Left hindlimb (tissue), 1 donor: Measurements from ENCODE around the gene P2RY6.

Experiments used
- DNase-seq: peaks from one replicate; pipeline ENCODE4 v3.0.0-alpha.2; 2018

The P2RY6 gene

DNA sequence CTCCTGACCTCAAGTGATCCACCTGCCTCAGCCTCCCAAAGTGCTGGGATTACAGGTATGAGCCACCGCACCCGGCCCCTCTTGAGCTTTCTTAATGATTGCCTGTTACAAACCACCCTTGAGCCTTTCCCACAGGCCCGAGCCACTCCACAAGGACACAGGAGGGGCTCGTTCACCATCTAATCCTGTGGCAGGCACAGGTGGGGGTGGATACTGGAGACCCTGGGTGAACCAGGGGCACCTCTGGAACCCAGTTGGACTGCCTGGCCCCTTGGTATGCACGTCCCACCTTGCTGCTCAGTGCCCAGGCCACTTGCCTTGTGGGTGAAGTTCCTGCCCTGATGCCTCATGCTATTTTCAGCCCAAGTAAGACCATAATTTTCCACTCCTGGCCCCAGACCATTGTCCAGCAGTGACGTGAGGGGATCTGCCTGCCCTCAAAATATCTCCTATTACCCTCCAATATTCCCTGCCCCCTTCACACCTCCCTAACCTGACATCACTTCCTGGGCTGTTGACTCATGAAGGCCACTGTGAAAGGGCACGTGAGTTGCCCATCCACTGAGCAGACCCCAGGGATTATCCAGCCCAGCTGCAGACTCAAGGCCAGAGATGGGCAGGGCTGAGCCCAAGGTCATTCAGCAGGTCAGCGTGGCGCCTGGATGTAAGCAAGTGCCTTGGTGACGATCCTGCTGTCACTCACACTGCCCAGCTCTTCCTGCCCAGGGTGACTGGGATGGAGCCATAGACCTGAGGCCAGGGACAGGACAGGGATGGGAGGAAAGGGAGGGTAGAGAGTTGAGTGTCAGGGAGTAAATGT, 34.5 kb upstream of the P2RY6 start:
- peak; percentile 37 for DNase-seq

DNA sequence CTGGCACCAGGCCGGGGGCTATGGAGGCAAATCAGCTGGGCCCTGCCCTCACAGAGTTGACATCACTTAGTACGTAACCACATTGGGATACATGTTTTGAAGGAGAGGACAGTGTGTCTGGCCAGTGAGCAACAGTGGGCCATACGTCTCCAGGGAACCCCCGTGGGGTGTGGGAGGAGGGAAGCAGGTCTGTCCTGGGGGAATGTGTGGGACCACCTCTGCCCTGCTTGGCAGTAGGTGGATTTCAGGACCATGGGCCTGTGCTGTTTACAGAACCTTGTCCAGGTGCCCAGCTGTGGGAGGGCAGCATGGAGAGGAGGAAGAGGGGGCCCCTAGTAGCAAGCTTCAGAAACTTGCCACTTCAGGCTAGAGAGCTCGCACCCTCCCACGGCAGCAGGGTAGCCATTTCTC, 33.0 kb upstream of the P2RY6 start:
- peak; percentile 21 for DNase-seq

DNA sequence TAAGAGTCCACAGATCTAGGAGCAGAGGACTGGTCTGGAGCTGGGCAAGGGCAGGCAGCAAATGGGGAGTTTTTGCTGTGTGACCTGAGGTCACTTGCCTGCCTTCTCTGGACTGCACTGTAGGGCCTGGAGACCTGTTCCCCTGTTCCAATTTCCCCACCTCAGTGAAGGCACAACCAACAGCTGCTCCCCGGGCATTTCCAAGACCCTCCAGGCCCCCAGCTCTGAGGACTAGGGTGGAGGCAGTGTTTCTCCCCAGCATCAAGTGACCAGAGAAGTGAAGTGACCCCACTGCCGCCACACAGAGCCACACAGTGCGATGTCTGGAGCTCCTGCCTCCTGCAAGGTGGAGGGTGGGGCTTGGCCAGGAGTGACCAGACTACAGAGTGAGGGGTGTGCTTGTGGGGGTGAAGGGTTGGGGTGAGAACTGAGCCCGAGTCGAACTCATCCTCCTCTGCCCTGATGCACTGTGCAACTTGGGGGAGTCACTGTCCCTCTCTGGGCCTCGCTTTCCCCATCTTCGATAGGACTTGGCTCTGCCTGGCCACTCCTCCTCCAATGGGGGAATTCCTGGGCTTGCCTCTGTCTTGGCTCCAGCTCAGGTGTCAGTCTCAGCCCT, 32.5 kb upstream of the P2RY6 start:
- peak; percentile 14 for DNase-seq

DNA sequence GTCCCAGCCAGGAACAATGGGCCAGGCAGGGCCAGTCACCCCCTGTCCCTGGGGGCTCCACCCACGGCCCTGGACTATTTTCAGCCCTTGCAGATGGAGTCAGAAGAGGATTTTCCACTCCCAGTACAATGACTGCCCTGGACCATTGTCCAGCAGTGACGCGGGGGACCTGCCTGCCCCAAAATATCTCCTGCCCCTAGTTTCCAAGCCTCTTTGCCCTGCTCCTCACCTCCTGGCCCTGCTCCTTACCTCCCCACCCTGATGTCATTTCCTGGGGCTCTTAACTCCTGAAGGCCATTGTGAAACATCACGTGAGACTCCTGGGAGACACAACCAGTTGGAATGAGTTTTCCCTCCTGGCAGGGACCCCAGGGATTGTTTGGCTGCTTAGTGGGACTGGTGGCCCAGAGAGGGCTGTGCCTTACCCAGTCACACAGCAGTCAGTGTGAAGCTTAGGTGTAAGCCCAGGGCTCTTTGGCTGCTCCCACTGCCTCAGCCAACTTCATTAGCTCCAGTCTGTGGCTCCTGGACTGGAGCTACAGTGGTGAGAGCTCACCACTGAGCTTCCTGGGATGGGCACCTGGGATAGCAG, 31.9 kb upstream of the P2RY6 start:
- DNase-seq, result peak; percentile 18

DNA sequence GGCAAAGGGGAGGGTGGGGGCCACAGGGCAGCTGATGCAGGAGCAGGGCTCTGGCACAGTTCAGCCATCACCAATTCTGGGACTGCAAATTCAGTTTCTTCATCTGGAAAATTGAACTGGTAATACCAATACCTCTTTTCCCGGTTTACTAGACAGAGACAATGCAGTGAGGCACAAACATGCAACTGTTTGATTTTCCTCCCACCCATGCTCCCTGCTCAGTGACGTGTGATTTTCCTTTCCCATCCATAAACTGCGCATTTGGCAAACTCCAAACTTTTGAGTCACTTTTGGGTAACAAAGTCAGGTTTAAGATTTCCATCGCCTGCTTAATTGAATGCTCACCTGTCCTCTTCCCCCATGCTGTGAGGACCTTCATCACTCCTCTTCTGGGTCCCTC, 30.8 kb upstream of the P2RY6 start:
- DNase-seq, result no peak

DNA sequence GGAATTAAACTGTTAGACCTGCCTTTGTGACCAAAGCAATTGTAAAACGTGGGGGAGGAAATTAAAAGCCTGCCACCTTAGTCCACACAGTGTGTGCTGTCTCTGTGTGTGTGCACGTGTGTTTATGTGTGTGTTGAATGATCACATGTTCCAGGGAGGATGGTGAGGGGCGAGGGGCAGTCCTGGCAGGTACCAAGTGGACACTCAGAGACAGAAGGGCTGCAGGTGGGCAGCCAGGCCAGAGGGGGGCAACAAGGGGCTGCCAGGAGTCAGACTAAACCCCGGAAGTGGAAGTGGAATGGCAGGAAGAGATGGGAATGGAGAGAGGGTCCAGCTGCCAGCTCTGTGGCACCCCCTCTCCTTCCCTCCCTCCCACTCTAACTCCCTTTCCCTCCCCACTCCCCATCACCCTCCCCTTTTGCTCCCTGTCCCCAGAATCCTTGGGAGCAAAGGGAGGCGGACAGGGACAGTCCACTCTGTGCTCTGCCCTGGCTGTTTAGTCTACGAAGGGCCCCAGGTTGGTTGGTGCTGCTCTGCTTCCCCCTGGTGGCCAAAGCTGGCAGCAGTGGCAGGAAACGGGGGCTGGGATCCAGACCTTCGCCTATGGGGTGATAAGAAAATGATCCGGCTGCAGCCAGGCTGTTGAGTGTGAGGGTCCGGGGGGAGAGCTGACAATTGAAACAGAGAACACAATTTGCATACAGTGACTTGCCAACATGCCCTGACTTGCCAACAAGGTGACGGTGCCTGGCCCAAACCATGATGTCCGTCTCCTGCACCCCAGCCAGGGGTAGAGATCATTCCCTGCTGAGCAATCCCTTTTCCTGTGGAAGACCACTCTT, 29.7 kb upstream of the P2RY6 start:
- peak; percentile 79 for DNase-seq

DNA sequence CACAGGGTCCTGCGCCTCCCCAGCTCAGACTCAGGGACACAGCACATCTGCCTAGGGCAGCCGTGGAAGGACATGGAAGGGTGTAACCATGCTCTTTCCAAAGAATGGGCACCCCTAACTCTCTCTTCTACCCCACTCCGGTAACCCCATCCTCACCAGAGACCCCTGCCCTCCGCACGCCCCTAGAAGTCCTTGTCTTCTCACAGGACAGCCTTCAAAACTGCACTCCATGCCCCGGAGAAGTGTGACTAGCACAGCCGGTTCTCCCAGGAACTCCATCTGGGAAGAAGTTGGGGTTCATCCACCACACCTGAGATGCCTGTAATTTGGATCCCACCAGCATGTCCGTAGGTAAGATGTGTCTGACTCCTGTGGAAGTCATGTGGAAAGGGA, 29.0 kb upstream of the P2RY6 start:
- DNase-seq, result no peak

DNA sequence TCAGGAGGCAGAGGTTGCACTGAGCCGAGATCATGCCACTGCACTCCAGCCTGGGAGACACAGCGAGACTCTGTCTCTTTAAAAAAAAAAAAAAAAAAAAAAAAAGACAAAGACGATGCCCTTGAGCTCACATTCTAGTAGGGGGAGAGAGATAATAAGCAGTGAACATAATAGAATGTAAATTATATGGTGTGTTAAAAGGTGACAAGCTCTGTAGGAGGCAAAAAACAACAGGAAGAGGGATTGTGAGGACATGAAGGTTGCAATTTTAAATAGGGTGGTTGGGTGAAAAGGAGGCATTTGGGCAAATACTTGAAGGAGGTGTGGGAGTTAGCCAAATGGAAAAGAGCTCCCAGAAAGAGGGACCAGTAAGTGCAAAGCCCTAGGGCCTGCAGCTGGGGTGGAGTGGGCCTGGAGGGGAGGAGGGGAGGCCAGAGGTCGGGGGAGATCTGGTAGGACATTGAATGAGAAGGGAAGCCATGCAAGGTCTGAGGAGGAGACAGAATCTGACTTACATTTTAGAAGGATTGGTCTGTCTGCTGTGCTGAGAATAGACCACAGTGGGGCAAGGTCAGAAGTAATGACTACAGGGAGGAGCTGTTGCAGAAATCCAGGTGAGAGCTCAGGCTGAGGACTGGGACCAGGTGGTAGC, 27.4 kb upstream of the P2RY6 start:
- DNase-seq, result no peak

DNA sequence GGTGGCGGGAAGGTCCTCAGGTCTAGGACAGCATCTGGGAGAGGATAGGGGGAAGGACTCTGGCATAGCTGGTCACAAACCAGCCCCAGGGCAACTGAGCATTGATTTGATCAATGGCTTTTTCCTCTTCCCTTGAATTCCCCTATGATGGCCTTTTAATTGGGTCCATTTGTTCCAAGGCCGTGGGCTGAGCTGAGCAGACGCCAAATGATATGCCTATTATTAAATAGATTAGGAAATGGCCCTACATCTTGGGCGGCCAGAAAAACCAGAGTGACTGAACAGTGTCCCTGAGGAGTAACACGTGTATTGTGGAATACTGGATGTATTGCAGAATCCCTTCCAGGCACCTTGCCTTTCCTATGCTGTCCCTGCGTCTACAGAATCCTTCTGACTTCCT, 26.7 kb upstream of the P2RY6 start:
- DNase-seq, result peak; percentile 4

DNA sequence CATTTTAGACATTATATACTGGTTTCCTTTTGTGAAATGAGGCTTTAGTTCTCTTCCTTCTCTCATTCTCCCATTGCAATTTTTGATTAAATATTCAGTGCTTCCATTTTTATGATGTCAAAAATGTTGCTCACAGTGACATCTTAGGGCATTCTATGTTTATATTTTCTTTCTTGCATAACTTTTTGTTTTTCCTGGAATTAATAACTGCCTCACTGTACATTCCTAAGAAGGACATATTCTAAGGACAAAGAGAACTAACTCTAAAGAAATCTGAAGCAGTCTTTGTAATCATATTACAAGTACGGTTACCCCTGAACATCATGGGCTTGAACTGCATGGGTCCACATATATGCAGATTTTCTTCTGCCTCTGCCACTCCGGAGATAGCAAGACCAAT, 25.8 kb upstream of the P2RY6 start:
- DNase-seq, result no peak

DNA sequence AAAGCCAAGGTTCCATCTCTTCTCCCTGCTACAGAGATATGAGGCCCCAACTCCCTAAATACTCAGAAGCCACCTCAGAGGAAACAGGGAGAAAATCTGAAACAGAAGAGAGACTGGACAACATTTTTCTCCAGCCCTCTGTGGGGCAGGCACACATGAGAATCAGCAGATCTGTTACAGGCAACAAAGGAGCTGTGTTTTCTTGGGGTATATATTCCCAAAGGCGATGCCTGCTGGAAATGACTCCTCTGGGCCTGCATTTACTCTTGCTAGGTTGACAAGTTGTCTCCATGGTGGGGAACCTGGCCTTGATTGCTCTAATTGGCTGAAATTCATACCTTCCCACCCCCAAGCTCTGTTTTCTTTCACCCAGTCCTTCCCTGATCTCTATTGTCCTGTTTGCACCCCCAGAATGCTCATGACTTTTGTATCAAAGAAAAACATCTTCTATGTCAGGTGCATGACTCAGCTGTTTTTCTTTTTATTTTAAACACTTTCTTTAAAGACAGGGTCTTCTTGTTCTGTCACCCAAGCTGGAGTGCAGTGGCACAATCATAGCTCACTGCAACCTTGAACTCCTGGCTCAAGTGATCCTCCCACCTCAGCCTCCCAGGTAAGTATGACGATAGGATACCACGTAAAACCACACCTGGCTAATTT, 23.5 kb upstream of the P2RY6 start:
- DNase-seq, result no peak

DNA sequence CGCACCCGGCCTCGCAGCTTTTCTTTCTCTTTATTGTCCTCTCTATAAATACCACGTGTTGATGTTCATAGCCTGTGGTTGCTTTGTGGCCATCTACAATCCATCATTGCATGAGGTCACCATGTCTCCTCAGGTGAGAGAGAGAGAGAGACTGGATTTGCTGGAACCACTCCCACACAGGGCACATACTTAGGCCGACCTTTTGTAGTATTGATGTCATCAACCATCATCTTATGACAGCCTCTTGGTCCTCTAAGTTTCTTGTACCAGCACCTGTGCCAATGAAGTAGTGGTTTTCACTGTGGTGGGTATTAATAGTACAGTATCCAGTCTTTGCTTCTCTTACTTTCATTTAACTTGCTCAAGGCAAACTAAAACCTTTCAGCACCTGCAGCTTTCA, 22.8 kb upstream of the P2RY6 start:
- DNase-seq, result peak; percentile 4

DNA sequence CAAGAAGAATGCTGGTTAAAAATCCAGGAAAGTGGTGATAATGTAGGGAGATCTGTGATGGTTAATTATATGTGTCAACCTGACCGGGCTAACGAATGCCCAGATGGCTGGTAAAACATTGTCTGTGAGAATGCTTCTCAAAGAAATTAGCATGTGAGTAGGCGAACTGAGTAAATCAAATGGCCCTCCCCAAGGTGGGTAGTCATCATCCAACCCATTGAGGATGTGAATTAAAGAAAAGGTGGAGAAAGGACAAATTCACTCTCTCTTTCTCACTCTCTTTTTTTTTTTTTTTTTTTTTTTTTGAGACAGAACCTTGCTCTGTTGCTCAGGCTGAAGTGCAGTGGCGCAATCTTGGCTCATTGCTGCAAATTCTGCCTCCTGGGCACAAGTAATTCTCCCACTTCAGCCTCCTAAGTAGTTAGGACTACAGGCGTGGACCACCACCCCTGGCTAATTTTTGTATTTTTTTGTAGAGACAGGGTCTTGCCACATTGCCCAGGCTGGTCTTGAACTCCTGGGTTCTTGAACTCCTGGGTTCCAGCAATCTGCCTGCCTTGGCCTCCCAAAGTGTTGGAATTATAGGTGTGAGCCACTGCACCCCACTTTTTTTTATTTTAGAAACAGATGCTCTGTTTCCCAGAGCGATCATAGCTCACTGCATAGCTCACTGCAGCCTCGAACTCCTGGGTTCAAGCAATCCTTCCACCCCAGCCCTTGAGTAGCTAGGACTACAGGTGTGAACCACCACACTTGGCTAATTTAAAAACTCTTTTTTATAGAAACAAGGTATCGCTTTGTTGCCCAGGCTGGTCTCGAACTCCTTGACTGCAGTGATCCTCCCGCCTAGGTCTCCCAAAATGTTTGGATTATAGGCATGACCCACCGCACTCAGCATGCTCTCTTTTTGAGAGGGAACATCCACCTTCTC, 22.0 kb upstream of the P2RY6 start:
- peak; percentile 3 for DNase-seq

DNA sequence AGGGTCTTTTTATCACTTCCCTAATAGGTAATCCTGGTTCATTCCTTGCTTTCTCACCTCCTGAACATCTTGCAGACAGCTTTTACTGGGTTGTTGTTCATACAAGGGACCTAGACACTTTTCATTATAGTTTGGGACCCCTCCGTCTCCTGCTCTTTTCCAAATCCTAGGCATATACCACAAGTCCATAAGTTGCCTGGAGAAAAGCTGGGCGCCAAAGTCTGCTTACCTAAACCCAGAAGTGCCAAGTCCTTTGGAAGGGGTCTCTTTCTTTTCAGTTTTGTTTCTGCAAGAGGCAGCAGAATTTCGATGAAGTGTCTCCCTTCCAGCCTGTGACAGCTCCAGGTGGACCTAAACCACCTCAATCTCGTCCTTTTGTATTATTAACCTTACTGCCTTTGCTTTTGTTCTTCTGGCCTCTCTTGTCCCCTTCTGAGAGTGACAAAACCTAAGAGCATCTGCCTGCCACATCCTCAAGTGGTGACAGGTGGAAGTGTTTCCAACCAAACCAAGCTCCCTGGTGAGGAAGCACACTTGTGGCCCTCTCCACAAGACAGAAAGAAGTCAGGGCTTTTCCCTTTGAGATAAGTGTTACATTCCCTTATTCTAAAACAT, 19.5 kb upstream of the P2RY6 start:
- DNase-seq, result peak; percentile 10

DNA sequence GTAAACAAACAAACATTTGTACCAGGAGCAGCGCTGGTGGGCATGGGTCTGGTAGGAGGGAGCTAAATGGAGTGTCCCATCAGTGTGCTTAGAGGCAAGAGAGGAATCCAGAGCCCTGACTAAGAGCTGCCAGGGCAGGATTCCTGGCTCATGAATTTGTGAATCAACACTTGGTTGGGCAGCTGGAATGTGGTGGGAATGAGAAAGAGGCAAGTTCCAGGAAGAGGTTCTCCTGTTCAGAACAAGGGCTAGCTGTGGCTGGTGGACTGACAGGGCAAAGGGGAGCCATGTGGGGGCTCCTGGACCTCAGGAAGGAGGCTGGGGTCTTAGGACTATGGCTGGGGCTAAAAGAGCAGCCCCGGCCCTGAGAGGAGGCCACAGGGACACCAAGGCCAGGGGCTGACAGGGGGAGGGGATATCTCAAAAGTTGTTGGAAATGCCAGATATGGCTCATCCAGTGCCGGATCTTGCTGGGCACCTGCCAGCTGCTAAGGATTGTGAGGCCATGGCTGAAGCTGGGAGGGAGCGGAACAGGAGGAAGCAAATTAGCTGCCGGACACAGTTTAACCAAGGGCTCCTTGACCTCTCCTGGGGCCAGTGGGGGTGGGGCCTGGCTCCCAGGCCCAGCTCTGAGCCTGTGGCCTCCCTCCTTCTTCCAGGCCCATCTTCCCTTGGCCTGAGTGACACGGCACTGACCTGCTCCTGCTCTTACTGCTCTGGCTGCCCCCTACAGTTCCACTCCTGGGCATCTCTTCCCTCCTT, 14.6 kb upstream of the P2RY6 start:
- DNase-seq, result no peak

DNA sequence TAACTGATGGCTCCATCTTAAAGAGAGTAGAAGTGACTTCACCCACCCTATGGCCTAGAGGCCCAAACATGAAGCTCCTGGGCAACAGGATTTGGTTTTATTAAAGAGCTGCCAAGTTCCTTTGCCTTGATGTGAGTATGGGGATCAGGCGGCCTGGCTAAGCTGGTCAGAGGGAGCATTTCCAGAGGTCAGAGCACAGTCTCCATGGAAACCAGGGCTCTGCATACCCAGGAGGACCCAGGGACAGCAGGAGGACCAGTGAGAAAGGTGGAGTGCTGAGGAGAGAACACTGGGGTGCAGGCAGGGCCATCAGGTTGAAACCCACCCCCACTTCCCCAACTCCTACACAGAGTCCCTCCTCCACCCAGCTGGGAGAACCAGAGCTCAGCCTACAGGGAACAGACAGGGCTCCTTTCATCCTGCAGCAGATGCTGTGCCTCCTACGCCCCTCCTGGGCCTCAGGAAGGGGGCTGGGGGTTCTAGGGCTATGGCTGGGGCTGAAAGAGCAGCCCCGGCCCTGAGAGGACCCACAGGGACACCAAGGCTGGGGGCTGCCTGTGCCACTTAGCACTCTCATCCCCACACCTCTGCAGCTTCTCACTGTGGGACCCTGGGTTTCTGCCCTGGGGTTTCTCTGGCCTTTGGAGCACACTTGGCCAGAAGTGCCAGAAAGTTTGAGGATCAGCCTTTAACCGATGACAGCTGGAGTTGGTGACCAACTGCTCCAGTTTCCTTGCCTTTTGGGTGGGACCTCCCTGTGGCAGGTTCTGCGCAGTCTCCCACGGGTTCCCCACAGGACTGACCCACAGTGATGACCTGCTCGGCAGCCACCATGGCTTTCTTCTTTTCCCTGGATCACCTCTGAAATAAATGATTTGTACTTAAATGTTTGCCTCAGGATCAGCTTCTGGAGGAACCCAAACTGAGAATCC, 13.8 kb upstream of the P2RY6 start:
- DNase-seq, result no peak

DNA sequence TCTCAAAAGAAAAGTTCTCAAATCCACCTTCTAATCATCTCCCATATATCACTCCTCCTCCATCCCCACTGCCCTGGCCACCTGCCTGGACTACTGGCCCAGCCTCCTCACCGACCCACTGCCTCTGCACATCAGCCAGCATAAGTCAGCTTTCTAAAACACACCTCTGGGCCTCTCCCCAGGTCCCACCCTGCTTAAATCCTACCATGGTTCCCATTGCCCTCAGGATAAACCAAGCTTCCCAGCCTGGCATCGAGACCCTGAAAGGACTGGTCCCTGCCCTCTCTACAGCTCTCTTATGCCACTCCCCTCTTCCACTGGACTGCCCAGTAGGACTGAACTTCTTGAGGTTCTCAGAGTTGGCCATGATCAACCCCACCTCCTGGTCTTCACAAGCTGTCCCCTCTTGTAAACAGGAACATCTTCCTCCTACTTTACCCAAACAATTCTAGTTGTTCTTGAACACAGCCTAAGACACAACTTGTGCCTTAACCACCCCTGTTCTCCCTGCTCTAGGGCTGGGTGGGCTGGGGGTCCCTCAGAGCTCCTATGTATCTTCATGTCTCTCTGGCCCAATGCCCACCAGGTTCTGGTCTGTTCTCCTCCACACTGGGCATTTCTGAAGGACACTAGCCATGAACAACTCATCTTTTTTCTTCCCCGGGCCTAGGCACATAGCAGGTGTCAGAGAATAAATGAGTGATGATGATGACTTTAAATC, 12.6 kb upstream of the P2RY6 start:
- DNase-seq, result no peak

DNA sequence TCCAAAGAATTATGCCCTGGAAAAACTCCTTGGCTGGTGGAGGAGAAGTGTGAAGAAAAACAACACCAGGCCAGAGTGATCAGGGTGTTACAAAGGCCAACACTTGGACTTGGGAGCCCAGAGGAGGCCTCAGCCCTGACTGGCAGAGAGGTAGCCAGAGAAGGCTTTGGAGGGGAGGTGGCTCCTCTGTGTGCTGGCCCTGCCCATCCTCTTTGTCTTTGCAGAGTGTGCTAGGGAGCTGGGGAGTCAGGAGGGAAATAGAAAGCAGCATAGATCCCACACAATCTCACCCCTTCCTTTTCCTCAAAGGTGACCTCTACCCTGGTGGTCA, 12.0 kb upstream of the P2RY6 start:
- no peak for DNase-seq
